Nephron progenitor cell (in vitro differentiated cells): ENCODE measurements around the gene EEFSEC.

ENCODE experiments used
- DNase-seq: peaks from one replicate; pipeline ENCODE4 v3.0.0; 2021
- H3K27ac Mint-ChIP-seq: 2 replicates; pipeline ENCODE4 v1.8.0; 2021; ENCODE audit warnings: mild to moderate bottlenecking, moderate library complexity, mixed read lengths
- H3K27me3 Mint-ChIP-seq: 2 replicates; pipeline ENCODE4 v1.8.0; 2021; ENCODE audit warnings: mild to moderate bottlenecking, low read depth, mixed read lengths; ENCODE audit not compliant: poor library complexity
- H3K36me3 Mint-ChIP-seq: 2 replicates; pipeline ENCODE4 v1.8.0; 2021; ENCODE audit warnings: low read depth, mixed read lengths
- H3K4me1 Mint-ChIP-seq: 2 replicates; pipeline ENCODE4 v1.8.0; 2021; ENCODE audit warnings: mixed read lengths
- H3K4me3 Mint-ChIP-seq: 2 replicates; pipeline ENCODE4 v1.8.0; 2021; ENCODE audit warnings: mild to moderate bottlenecking, moderate library complexity, mixed read lengths
- H3K9me3 Mint-ChIP-seq: 2 replicates; pipeline ENCODE4 v1.8.0; 2021; ENCODE audit warnings: mild to moderate bottlenecking, moderate library complexity, mixed read lengths
- TF ChIP-seq, protein P1 (sequence below): fragments of 200-600 bp; sonication (generic); IDR thresholded peaks from 2 replicates; pipeline ENCODE4 v1.5.0; 2021; ENCODE audit warnings: antibody characterized with exemption

EEFSEC gene

DNA sequence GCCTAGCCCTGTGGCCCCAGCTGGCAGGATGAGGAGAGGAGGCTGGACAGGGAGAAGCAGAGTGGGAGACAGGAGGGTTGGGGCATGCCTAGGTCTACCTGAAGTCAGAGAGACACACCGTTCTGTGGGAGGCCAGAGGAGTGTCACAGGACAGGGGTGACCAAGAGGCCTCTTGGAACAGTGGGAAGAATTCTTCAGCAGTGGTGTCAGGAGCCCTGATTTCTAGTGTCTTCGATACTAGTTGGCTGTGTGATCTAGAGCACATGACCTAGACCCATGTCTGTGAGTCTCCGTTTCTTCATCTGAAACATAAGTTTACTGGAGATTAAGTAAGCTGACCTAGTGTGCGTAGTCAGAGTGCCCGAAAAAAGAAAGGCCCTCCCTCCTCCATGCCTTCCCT is 92.2 kb downstream of the EEFSEC start:
- no peak for DNase-seq
- Mint-ChIP-seq H3K36me3 (peaks cover 19% of the 10 kb centered on the region), H3K4me3 (no peak overlapping the region), H3K4me1 (no peaks in the 10 kb centered on the region), H3K27ac (no peak overlapping the region), H3K9me3 (peaks cover 2% of the 10 kb centered on the region), H3K27me3 (peaks cover 7% of the 10 kb centered on the region)
- TF ChIP-seq, protein P1, sequence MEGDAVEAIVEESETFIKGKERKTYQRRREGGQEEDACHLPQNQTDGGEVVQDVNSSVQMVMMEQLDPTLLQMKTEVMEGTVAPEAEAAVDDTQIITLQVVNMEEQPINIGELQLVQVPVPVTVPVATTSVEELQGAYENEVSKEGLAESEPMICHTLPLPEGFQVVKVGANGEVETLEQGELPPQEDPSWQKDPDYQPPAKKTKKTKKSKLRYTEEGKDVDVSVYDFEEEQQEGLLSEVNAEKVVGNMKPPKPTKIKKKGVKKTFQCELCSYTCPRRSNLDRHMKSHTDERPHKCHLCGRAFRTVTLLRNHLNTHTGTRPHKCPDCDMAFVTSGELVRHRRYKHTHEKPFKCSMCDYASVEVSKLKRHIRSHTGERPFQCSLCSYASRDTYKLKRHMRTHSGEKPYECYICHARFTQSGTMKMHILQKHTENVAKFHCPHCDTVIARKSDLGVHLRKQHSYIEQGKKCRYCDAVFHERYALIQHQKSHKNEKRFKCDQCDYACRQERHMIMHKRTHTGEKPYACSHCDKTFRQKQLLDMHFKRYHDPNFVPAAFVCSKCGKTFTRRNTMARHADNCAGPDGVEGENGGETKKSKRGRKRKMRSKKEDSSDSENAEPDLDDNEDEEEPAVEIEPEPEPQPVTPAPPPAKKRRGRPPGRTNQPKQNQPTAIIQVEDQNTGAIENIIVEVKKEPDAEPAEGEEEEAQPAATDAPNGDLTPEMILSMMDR: no peak

DNA sequence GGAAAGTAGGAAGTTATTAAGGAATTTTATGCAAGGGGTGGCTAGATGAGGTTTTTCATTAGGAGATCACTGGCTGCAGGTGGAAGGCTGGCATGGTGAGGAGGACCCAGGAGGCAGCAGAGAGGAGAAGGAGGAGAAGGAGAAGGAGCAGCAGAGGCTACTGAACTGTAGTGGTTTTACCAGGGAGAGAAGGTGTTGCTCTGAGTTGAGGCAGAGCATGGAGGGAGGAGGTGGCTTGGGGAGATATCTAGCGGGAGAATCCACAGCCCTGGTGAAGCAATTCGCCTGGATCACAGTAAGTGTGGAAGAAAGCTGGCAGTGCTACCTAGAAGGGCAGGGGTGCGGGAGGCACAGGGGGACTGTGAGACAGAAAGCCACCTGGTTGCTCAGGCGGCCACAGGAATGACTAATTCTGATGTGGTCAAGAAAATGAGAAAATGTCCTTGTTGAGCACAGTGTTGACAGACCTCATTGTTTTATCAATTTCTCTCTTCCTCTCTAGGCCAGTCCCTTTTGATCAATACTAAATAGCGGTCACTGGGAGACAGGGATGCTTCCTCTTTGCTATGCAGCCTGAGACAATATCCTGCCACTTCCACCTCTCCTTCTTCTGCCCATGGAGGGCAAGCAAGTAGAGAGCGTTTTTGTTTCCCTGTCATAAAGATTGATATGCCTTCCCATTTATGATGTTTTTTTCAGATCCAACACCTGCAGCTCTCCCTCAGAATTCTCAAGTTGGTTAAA is 94.6 kb downstream of the EEFSEC start:
- no peaks in the 10 kb centered on the region for H3K4me1 Mint-ChIP-seq
- DNase-seq: no peak
- H3K9me3 Mint-ChIP-seq: peaks cover 8% of the 10 kb centered on the region
- peaks cover 27% of the 10 kb centered on the region for H3K36me3 Mint-ChIP-seq
- no peak overlapping the region for H3K27ac Mint-ChIP-seq
- H3K4me3 Mint-ChIP-seq: no peak overlapping the region
- peaks cover 4% of the 10 kb centered on the region for H3K27me3 Mint-ChIP-seq
- TF ChIP-seq, protein P1: no peak

DNA sequence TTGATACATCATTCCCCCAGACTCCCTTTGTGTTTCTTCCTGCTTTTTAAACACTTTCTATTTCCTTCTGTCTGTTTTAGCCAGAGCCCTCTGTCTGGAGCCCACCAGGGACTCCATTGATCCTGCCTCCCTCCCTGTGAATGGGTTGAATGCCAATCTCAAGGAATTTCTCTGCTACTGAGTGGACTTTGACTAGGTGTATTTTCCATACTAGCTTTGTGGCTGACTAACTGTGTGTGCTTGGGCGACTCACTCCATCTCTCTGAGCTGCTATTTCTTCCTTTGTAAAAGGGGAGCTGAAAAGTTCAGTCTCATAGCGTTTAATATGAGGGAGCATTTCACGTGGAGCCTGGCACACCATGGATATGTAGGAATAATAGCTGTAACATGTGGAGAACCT is 98.8 kb downstream of the EEFSEC start:
- no peak overlapping the region for H3K4me3 Mint-ChIP-seq
- peaks cover 19% of the 10 kb centered on the region for H3K4me1 Mint-ChIP-seq
- TF ChIP-seq, protein P1: no peak
- H3K27me3 Mint-ChIP-seq: peaks cover 5% of the 10 kb centered on the region
- H3K27ac Mint-ChIP-seq: no peak overlapping the region
- H3K9me3 Mint-ChIP-seq: peaks cover 8% of the 10 kb centered on the region
- peaks cover 27% of the 10 kb centered on the region for H3K36me3 Mint-ChIP-seq
- no peak for DNase-seq

DNA sequence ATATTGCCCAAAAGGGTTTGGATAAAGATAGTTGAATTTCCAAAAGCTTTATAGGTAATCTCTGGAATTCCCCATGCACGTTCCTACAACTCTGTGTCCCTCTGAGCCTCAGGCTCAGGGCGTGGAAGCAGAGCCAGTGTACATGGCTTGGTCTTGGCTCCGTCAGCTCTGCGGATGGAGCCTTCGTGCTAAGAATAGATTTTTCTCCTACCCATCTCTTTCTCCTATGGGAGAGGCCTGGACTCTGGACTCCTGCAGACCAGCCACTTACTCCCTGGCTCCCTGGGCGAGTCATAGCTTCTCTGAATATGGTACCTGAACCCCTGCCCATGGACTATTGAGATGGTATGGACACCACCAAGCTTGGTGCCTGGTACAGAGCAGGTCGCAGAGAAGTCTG is 99.9 kb downstream of the EEFSEC start:
- H3K4me1 Mint-ChIP-seq: peaks cover 19% of the 10 kb centered on the region
- peaks cover 8% of the 10 kb centered on the region for H3K9me3 Mint-ChIP-seq
- H3K36me3 Mint-ChIP-seq: peaks cover 22% of the 10 kb centered on the region
- H3K27ac Mint-ChIP-seq: no peak overlapping the region
- TF ChIP-seq, protein P1: no peak
- DNase-seq: no peak
- H3K27me3 Mint-ChIP-seq: peaks cover 10% of the 10 kb centered on the region
- H3K4me3 Mint-ChIP-seq: no peak overlapping the region

DNA sequence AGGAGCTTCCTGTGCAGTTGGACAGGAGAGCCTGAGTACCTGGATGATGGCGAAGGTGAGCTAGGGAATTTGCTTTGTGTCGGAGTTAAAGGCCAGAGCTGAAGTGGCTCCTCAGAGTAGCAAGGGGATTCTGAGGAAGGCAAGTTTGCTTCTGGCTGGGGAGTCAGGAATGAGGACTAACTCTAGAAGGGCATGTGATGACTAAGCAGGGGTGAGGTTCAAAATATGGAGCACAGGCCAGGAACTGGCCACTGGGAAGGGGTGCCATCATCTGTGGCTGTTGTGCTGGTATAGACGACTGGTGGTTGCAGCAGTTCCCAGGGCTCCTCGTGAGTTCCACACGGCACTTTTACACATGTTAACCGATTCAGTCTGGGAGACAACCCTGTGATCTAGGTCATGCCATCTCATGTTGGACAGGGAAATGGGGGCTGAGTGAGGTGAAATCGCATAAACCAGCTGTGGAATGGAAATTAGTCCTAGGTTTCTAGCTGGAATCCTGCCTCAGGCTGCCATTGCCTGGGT is 100.8 kb downstream of the EEFSEC start:
- Mint-ChIP-seq H3K27me3 (peaks cover 10% of the 10 kb centered on the region), H3K36me3 (peaks cover 21% of the 10 kb centered on the region), H3K27ac (peak overlapping the region; percentile 8), H3K9me3 (peaks cover 11% of the 10 kb centered on the region), H3K4me3 (no peak overlapping the region), H3K4me1 (peaks cover 19% of the 10 kb centered on the region)
- TF ChIP-seq, protein P1: no peak
- no peak for DNase-seq

DNA sequence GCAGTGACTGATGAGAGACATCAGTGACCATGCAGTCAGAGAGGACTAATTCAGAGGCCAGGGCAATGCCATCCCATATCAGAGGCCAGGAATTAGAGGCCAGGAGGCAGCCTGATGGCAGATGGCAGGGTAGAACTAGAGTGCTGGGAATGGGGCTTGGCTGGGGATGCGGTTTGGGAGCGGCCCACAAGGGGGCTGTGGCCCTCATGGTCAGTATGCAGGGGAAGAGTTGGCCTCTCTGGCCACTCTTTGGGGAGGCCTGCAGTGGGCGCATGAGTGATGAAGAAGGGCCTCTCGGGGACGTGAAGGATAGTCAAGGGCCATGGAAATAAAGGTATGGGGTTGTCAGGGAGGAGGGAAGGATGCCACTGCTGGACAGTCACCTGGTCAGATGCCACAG is 101.7 kb downstream of the EEFSEC start:
- no peak overlapping the region for H3K27ac Mint-ChIP-seq
- DNase-seq: no peak
- peaks cover 19% of the 10 kb centered on the region for H3K9me3 Mint-ChIP-seq
- no peak overlapping the region for H3K4me3 Mint-ChIP-seq
- TF ChIP-seq, protein P1: no peak
- H3K27me3 Mint-ChIP-seq: peaks cover 10% of the 10 kb centered on the region
- peaks cover 19% of the 10 kb centered on the region for H3K4me1 Mint-ChIP-seq
- H3K36me3 Mint-ChIP-seq: peaks cover 19% of the 10 kb centered on the region
